Thoracic aorta (tissue), 2 donors: ENCODE measurements around the gene LMOD3. TPM values are rescaled to one million over a fixed set of nuclear protein-coding genes. Genes with fewer than 3 reads are reported as not detected.

ENCODE experiments used
- ATAC-seq: fragments of 150-250 bp; one replicate; pipeline ENCODE4 v1.8.0; 2017; ENCODE audit warnings: low read depth; ENCODE audit not compliant: insufficient number of reproducible peaks, low FRiP score
- DNase-seq: peaks from one replicate; pipeline ENCODE4 v3.0.0-alpha.2; 2020; ENCODE audit warnings: low spot score
- H3K27ac ChIP-seq, 2 donors: fragments of 200-600 bp; sonication (generic); 1 replicate in 1 of 2; 2 replicates in 1 of 2; pipeline ENCODE4 v1.5.1; 2016; ENCODE audit warnings: mild to moderate bottlenecking in 2 of 2, moderate library complexity in 2 of 2
- H3K27me3 ChIP-seq: fragments of 200-600 bp; sonication (generic); replicated peaks from 2 replicates; pipeline ENCODE4 v1.6.0; 2016; ENCODE audit warnings: mild to moderate bottlenecking; ENCODE audit not compliant: insufficient read depth
- H3K36me3 ChIP-seq: fragments of 200-600 bp; sonication (generic); one replicate; pipeline ENCODE4 v1.5.1; 2016
- H3K4me1 ChIP-seq, 2 donors: fragments of 200-600 bp; sonication (generic); 1 replicate in 1 of 2; 2 replicates in 1 of 2; pipeline versions ENCODE4 v1.5.1 to v1.6.0; 2016; ENCODE audit warnings: low read depth in 2 of 2, mild to moderate bottlenecking in 1 of 2; ENCODE audit not compliant: control insufficient read depth in 1 of 2
- H3K4me3 ChIP-seq: fragments of 200-600 bp; sonication (generic); 2 replicates; pipeline ENCODE4 v1.5.1; 2016; ENCODE audit warnings: mild to moderate bottlenecking
- H3K9me3 ChIP-seq: fragments of 200-600 bp; sonication (generic); 2 replicates; pipeline ENCODE4 v1.5.1; 2016
- CTCF ChIP-seq: fragments of 200-600 bp; sonication (generic); IDR thresholded peaks from one replicate; pipeline ENCODE4 v1.5.1; 2019; ENCODE audit warnings: antibody characterized with exemption
- total RNA-seq, 2 donors: library from RNA; depleted of rRNA; stranded (reverse); fragments of >200 nt; gene quantifications; one replicate each; pipeline versions ENCODE4 v1.1.0 to v1.2.3, GENCODE V29; 2016

LMOD3 gene
- total RNA-seq, 2 donors from 2014 or later, result not detected

GRCh38 chr3:69099576-69099975 lies 22.8 kb downstream of the LMOD3 start:
- peak overlapping the region in 1 of 2 donors; percentile 9 for H3K27ac ChIP-seq
- peaks cover 10% of the 10 kb centered on the region for H3K36me3 ChIP-seq
- ATAC-seq (no peak), DNase-seq (no peak)
- no peaks in the 10 kb centered on the region for H3K9me3 ChIP-seq
- peaks cover 39 to 56% of the 10 kb centered on the region in 2 donors for H3K4me1 ChIP-seq
- no peaks in the 10 kb centered on the region for H3K27me3 ChIP-seq
- no peak for TF ChIP-seq CTCF
- H3K4me3 ChIP-seq, result no peak overlapping the region

GRCh38 chr3:69097407-69098086 lies 24.8 kb downstream of the LMOD3 start:
- no peak for DNase-seq
- Histone ChIP-seq H3K4me3 (no peak overlapping the region), H3K27me3 (no peaks in the 10 kb centered on the region), H3K36me3 (peaks cover 6% of the 10 kb centered on the region), H3K4me1 (peaks cover 59 to 76% of the 10 kb centered on the region in 2 donors), H3K27ac (peak overlapping the region; percentile 62 to 71), H3K9me3 (no peaks in the 10 kb centered on the region)
- no peak for TF ChIP-seq CTCF
- no peak for ATAC-seq

GRCh38 chr3:69096299-69096698 lies 26.1 kb downstream of the LMOD3 start:
- Histone ChIP-seq H3K27me3 (no peaks in the 10 kb centered on the region), H3K36me3 (no peaks in the 10 kb centered on the region), H3K4me1 (peaks cover 71 to 86% of the 10 kb centered on the region in 2 donors), H3K27ac (peak overlapping the region; percentile 71 to 72), H3K4me3 (peak overlapping the region; percentile 1), H3K9me3 (no peaks in the 10 kb centered on the region)
- no peak for DNase-seq
- TF ChIP-seq CTCF, result no peak
- no peak for ATAC-seq

GRCh38 chr3:69095636-69096035 lies 26.8 kb downstream of the LMOD3 start:
- H3K36me3 ChIP-seq, result no peaks in the 10 kb centered on the region
- H3K9me3 ChIP-seq, result no peaks in the 10 kb centered on the region
- TF ChIP-seq CTCF, result no peak
- ATAC-seq (no peak), DNase-seq (no peak)
- H3K4me3 ChIP-seq, result peak overlapping the region; percentile 1
- H3K27ac ChIP-seq, result peak overlapping the region; percentile 71 to 72
- H3K27me3 ChIP-seq, result no peaks in the 10 kb centered on the region
- peaks cover 78 to 86% of the 10 kb centered on the region in 2 donors for H3K4me1 ChIP-seq

- Histone ChIP-seq H3K36me3 (no peaks in the 10 kb centered on the region), H3K27ac (peak overlapping the region; percentile 72 to 83), H3K27me3 (no peaks in the 10 kb centered on the region), H3K9me3 (no peaks in the 10 kb centered on the region), H3K4me1 (peaks cover 87 to 91% of the 10 kb centered on the region in 2 donors), H3K4me3 (peak overlapping the region; percentile 18)
- DNase-seq (no peak), ATAC-seq (no peak)
- TF ChIP-seq CTCF, result no peak
These were observed 27.8 kb downstream of the LMOD3 start for GRCh38 chr3:69094467-69095205.
